ENCODE data around the gene PTPN4.

- TF ChIP-seq POLR2A (IDR thresholded peaks at IDR 0.05) (no peak), CTCF (IDR thresholded peaks at IDR 0.05) (no peak)
Observed at GRCh38 chr2:120005834-120006521, 246.3 kb downstream of the PTPN4 start.

Data from ovary (tissue), 3 donors.